Liver (tissue), 9 donors: ENCODE data around the gene PCDHGB6. TPM values are rescaled to one million over a fixed set of nuclear protein-coding genes. Genes with fewer than 3 reads are reported as not detected.
A peak's percentile ranks its signal among the peaks of the same experiment; 100 is the strongest.
"Not testable (repeated sequence)": the region's sequence is repeated elsewhere in the genome, so short reads cannot be mapped to it uniquely, and the experiment has no call there.

Experiments
- DNase-seq: peaks from one replicate; pipeline ENCODE4 v3.0.0-alpha.2; 2017; ENCODE audit warnings: low spot score
- H3K27ac ChIP-seq, 2 donors: one replicate each; pipeline ENCODE4 v1.7.0; 2013; ENCODE audit warnings: inconsistent platforms in 2 of 2, low read length in 2 of 2, control low read depth in 1 of 2, low read depth in 1 of 2, mild to moderate bottlenecking in 1 of 2
- H3K27me3 ChIP-seq, 4 donors: one replicate each; pipeline versions ENCODE4 v1.6.1 to v1.7.0; 2013; ENCODE audit warnings: low read length in 3 of 4, inconsistent platforms in 1 of 4, mild to moderate bottlenecking in 1 of 4, moderate library complexity in 1 of 4; ENCODE audit not compliant: control insufficient read depth in 4 of 4, insufficient read depth in 4 of 4
- H3K36me3 ChIP-seq, 4 donors: one replicate each; pipeline versions ENCODE4 v1.6.1 to v1.7.0; 2013; ENCODE audit warnings: low read length in 3 of 4, mild to moderate bottlenecking in 3 of 4, low read depth in 1 of 4, moderate library complexity in 1 of 4; ENCODE audit not compliant: control insufficient read depth in 4 of 4, insufficient read depth in 3 of 4
- H3K4me1 ChIP-seq, 4 donors: one replicate each; pipeline versions ENCODE4 v1.6.1 to v1.7.0; 2013; ENCODE audit warnings: low read length in 3 of 4, mild to moderate bottlenecking in 3 of 4, moderate library complexity in 1 of 4; ENCODE audit not compliant: control insufficient read depth in 4 of 4, insufficient read depth in 4 of 4
- H3K4me3 ChIP-seq, 3 donors: one replicate each; pipeline versions ENCODE4 v1.6.1 to v1.7.0; 2013; ENCODE audit warnings: low read length in 3 of 3, control low read depth in 1 of 3, low read depth in 1 of 3, mild to moderate bottlenecking in 1 of 3
- H3K9ac ChIP-seq, 2 donors: one replicate each; pipeline ENCODE4 v1.7.0; 2013; ENCODE audit warnings: low read length in 2 of 2, mild to moderate bottlenecking in 2 of 2, moderate library complexity in 2 of 2, control low read depth in 1 of 2, low read depth in 1 of 2
- H3K9me3 ChIP-seq, 4 donors: one replicate each; pipeline versions ENCODE4 v1.6.1 to v1.7.0; 2013; ENCODE audit warnings: low read length in 3 of 4; ENCODE audit not compliant: control insufficient read depth in 4 of 4
- ATF3 ChIP-seq: IDR thresholded peaks from 2 replicates; pipeline ENCODE4 v1.6.1; 2016; ENCODE audit warnings: antibody characterized with exemption
- CTCF ChIP-seq: fragments of 150-350 bp; IDR thresholded peaks from 2 replicates; pipeline ENCODE4 v1.5.1; 2017; ENCODE audit warnings: improper control_type of control experiment, low read depth, low read length; ENCODE audit not compliant: missing input control
- EGR1 ChIP-seq, 2 donors: IDR thresholded peaks; 2 replicates each; pipeline ENCODE4 v1.6.1; 2016 to 2018; ENCODE audit warnings: antibody characterized with exemption in 2 of 2, low read depth in 2 of 2
- FOXA1 ChIP-seq: IDR thresholded peaks from 2 replicates; pipeline ENCODE4 v1.6.1; 2016; ENCODE audit warnings: antibody characterized with exemption
- GABPA ChIP-seq, 2 donors: IDR thresholded peaks in 1 of 2; conservative IDR thresholded peaks in 1 of 2; 2 replicates each; pipeline ENCODE4 v1.6.1; 2016; ENCODE audit warnings: antibody characterized with exemption in 2 of 2, mild to moderate bottlenecking in 1 of 2, moderate library complexity in 1 of 2
- HNF4G ChIP-seq: IDR thresholded peaks from 2 replicates; pipeline ENCODE4 v1.6.1; 2016; ENCODE audit warnings: antibody characterized with exemption
- JUND ChIP-seq, 2 donors: IDR thresholded peaks; 2 replicates each; pipeline ENCODE4 v1.6.1; 2016; ENCODE audit warnings: antibody characterized with exemption in 2 of 2
- NR2F2 ChIP-seq: IDR thresholded peaks from 2 replicates; pipeline ENCODE4 v1.6.1; 2016; ENCODE audit warnings: antibody characterized with exemption
- RAD21 ChIP-seq, 2 donors: IDR thresholded peaks; 2 replicates each; pipeline ENCODE4 v1.6.1; 2016; ENCODE audit warnings: antibody characterized with exemption in 2 of 2, mild to moderate bottlenecking in 2 of 2
- RXRA ChIP-seq, 2 donors: IDR thresholded peaks; 2 replicates each; pipeline ENCODE4 v1.6.1; 2017 to 2018; ENCODE audit warnings: antibody characterized with exemption in 2 of 2, mild to moderate bottlenecking in 1 of 2
- SP1 ChIP-seq: IDR thresholded peaks from 2 replicates; pipeline ENCODE4 v1.6.1; 2018; ENCODE audit warnings: antibody characterized with exemption, mild to moderate bottlenecking
- YY1 ChIP-seq: IDR thresholded peaks from 2 replicates; pipeline ENCODE4 v1.6.1; 2016; ENCODE audit warnings: antibody characterized with exemption, mild to moderate bottlenecking
- WGBS: extraction: QIAGEN DNeasy Blood & Tissue Kit; methylation state at CpG from one replicate; pipeline ENCODE4 v1.1.7; 2013; 5-methylcytosine and 5-hydroxymethylcytosine counted together
- polyA plus RNA-seq, 2 donors: library from polyadenylated mRNA; stranded (reverse) in 1 of 2; unstranded in 1 of 2; fragments of 200-250 nt in 1 of 2; fragments of >200 nt in 1 of 2; fragmentation: Nextera tagmentation in 1 of 2; extraction: Ambion mirVana in 1 of 2; gene quantifications; one replicate each; pipeline versions ENCODE4 v1.2.1 to v1.2.3, GENCODE V29; 2013 to 2015
- total RNA-seq, 2 donors: library from RNA; depleted of rRNA; stranded (reverse); fragments of >200 nt; gene quantifications; one replicate each; pipeline ENCODE4 v1.2.3, GENCODE V29; 2014
- TF ChIP-seq, protein P1 (sequence below): IDR thresholded peaks from 2 replicates; pipeline ENCODE4 v1.6.1; 2016; ENCODE audit warnings: antibody characterized with exemption, mild to moderate bottlenecking
- TF ChIP-seq, protein P2 (sequence below): IDR thresholded peaks from 2 replicates; pipeline ENCODE4 v1.6.1; 2016; ENCODE audit warnings: antibody characterized with exemption
- donor health status: healthy.
- donor health status: healthy.
- donor health status: healthy.
- donor health status: healthy.
- donor health status: healthy.

The PCDHGB6 gene
- total and polyA plus RNA-seq, 4 donors, result 0.53 to 2.8 (median 1.6) TPM

GRCh38 chr5:141393267-141393666 is 14.6 kb upstream of the PCDHGB6 start:
- DNase-seq, result no peak
- Histone ChIP-seq H3K27me3 (peaks cover 0 to 4% (median 0%) of the 10 kb centered on the region in 4 donors), H3K9me3 (peaks cover 36 to 78% (median 39%) of the 10 kb centered on the region in 4 donors), H3K9ac (no peak overlapping the region), H3K4me1 (peaks cover 0 to 2% (median 0%) of the 10 kb centered on the region in 4 donors), H3K4me3 (peak overlapping the region in 2 of 3 donors; percentile 34 to 47), H3K36me3 (peaks cover 0 to 6% (median 0%) of the 10 kb centered on the region in 4 donors), H3K27ac (no peak overlapping the region)
- TF ChIP-seq NR2F2, result no peak
- TF ChIP-seq ATF3, result no peak
- no peak for TF ChIP-seq RXRA (IDR thresholded peaks at IDR 0.05)
- no peak for TF ChIP-seq HNF4G
- no peak for TF ChIP-seq EGR1 (IDR thresholded peaks at IDR 0.05; ENCODE audit: low read depth in 2 of 2)
- no peak for TF ChIP-seq CTCF
- TF ChIP-seq, protein P1, sequence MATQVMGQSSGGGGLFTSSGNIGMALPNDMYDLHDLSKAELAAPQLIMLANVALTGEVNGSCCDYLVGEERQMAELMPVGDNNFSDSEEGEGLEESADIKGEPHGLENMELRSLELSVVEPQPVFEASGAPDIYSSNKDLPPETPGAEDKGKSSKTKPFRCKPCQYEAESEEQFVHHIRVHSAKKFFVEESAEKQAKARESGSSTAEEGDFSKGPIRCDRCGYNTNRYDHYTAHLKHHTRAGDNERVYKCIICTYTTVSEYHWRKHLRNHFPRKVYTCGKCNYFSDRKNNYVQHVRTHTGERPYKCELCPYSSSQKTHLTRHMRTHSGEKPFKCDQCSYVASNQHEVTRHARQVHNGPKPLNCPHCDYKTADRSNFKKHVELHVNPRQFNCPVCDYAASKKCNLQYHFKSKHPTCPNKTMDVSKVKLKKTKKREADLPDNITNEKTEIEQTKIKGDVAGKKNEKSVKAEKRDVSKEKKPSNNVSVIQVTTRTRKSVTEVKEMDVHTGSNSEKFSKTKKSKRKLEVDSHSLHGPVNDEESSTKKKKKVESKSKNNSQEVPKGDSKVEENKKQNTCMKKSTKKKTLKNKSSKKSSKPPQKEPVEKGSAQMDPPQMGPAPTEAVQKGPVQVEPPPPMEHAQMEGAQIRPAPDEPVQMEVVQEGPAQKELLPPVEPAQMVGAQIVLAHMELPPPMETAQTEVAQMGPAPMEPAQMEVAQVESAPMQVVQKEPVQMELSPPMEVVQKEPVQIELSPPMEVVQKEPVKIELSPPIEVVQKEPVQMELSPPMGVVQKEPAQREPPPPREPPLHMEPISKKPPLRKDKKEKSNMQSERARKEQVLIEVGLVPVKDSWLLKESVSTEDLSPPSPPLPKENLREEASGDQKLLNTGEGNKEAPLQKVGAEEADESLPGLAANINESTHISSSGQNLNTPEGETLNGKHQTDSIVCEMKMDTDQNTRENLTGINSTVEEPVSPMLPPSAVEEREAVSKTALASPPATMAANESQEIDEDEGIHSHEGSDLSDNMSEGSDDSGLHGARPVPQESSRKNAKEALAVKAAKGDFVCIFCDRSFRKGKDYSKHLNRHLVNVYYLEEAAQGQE, result no peak
- no peak for TF ChIP-seq JUND (IDR thresholded peaks at IDR 0.05)
- no peak for TF ChIP-seq RAD21 (IDR thresholded peaks at IDR 0.05)
- no peak for TF ChIP-seq YY1
- TF ChIP-seq, protein P2, sequence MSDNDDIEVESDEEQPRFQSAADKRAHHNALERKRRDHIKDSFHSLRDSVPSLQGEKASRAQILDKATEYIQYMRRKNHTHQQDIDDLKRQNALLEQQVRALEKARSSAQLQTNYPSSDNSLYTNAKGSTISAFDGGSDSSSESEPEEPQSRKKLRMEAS, result no peak
- no peak for TF ChIP-seq FOXA1
- TF ChIP-seq SP1, result no peak
- TF ChIP-seq GABPA (IDR thresholded peaks at IDR 0.05 in 1 of 2, conservative IDR thresholded peaks at IDR 0.05 in 1 of 2), result no peak
- 33% methylated on average over 21 of the region's 21 CpGs for WGBS

- peaks cover 29 to 76% (median 36%) of the 10 kb centered on the region in 4 donors for H3K9me3 ChIP-seq
- 36% methylated on average over 44 of the region's 53 CpGs for WGBS
Observed at GRCh38 chr5:141394401-141395187, 13.2 kb upstream of the PCDHGB6 start.

More at GRCh38 chr5:141394401-141395187, 13.2 kb upstream of the PCDHGB6 start:
- not testable (repeated sequence) for H3K4me1 ChIP-seq, H3K36me3 ChIP-seq, H3K4me3 ChIP-seq, DNase-seq, H3K9ac ChIP-seq, H3K27me3 ChIP-seq, H3K27ac ChIP-seq
